Activated naive CD8-positive, alpha-beta T cell treated with anti-CD3 and anti-CD28 coated beads, Interleukin-2, amount 50 U/mL, for 24 hours (primary cell): ENCODE measurements around the gene COL23A1.

Experiments used
- ATAC-seq: fragments of 150-1000 bp; cut with Tn5 transposase; one replicate; pipeline ENCODE4 v1.10.0; 2021
- DNase-seq: peaks from one replicate; pipeline ENCODE4 v3.0.0; 2021
- H3K27ac Mint-ChIP-seq: one replicate; pipeline ENCODE4 v1.8.0; 2021; ENCODE audit warnings: mild to moderate bottlenecking, mixed read lengths
- H3K27me3 Mint-ChIP-seq: one replicate; pipeline ENCODE4 v1.8.0; 2021; ENCODE audit warnings: mixed read lengths
- H3K36me3 Mint-ChIP-seq: one replicate; pipeline ENCODE4 v1.8.0; 2021; ENCODE audit warnings: low read depth, mixed read lengths
- H3K4me1 Mint-ChIP-seq: one replicate; pipeline ENCODE4 v1.8.0; 2021; ENCODE audit warnings: mixed read lengths
- H3K4me3 Mint-ChIP-seq: one replicate; pipeline ENCODE4 v1.8.0; 2021; ENCODE audit warnings: mild to moderate bottlenecking, moderate library complexity, mixed read lengths
- H3K9me3 Mint-ChIP-seq: one replicate; pipeline ENCODE4 v1.8.0; 2021; ENCODE audit warnings: mixed read lengths

COL23A1 gene

GRCh38 chr5:178367736-178368120, 222.5 kb downstream of the COL23A1 start:
- Mint-ChIP-seq H3K27me3 (peaks cover 5% of the 10 kb centered on the region), H3K36me3 (no peaks in the 10 kb centered on the region), H3K4me3 (no peak overlapping the region), H3K27ac (no peak overlapping the region), H3K9me3 (peaks cover 5% of the 10 kb centered on the region), H3K4me1 (no peaks in the 10 kb centered on the region)
- ATAC-seq (no peak), DNase-seq (no peak)

- H3K27me3 Mint-ChIP-seq = peaks cover 5% of the 10 kb centered on the region
- no peak overlapping the region for H3K27ac Mint-ChIP-seq
- ATAC-seq (no peak), DNase-seq (no peak)
- no peaks in the 10 kb centered on the region for H3K4me1 Mint-ChIP-seq
- peaks cover 5% of the 10 kb centered on the region for H3K9me3 Mint-ChIP-seq
- no peaks in the 10 kb centered on the region for H3K36me3 Mint-ChIP-seq
- no peak overlapping the region for H3K4me3 Mint-ChIP-seq
Measured at GRCh38 chr5:178366998-178367735, 223.0 kb downstream of the COL23A1 start.

- Mint-ChIP-seq H3K4me3 (no peak overlapping the region), H3K4me1 (no peaks in the 10 kb centered on the region), H3K27me3 (peaks cover 5% of the 10 kb centered on the region), H3K36me3 (no peaks in the 10 kb centered on the region), H3K27ac (no peak overlapping the region), H3K9me3 (peaks cover 5% of the 10 kb centered on the region)
- DNase-seq (no peak), ATAC-seq (no peak)
Measured at GRCh38 chr5:178365501-178366440, 224.4 kb downstream of the COL23A1 start.

GRCh38 chr5:178364326-178364675, 225.9 kb downstream of the COL23A1 start:
- ATAC-seq (no peak), DNase-seq (no peak)
- no peaks in the 10 kb centered on the region for H3K36me3 Mint-ChIP-seq
- H3K9me3 Mint-ChIP-seq = peaks cover 2% of the 10 kb centered on the region
- H3K4me1 Mint-ChIP-seq = no peaks in the 10 kb centered on the region
- H3K27me3 Mint-ChIP-seq = peaks cover 5% of the 10 kb centered on the region
- H3K27ac Mint-ChIP-seq = no peak overlapping the region
- H3K4me3 Mint-ChIP-seq = no peak overlapping the region

- Mint-ChIP-seq H3K9me3 (no peaks in the 10 kb centered on the region), H3K27me3 (peaks cover 5% of the 10 kb centered on the region), H3K4me3 (no peak overlapping the region), H3K4me1 (no peaks in the 10 kb centered on the region), H3K36me3 (no peaks in the 10 kb centered on the region), H3K27ac (no peak overlapping the region)
- no peak for ATAC-seq
- DNase-seq = no peak
Measured at GRCh38 chr5:178363501-178364325, 226.5 kb downstream of the COL23A1 start.

GRCh38 chr5:178361657-178362445, 228.3 kb downstream of the COL23A1 start:
- H3K27me3 Mint-ChIP-seq = peaks cover 5% of the 10 kb centered on the region
- no peaks in the 10 kb centered on the region for H3K36me3 Mint-ChIP-seq
- no peak for ATAC-seq
- H3K9me3 Mint-ChIP-seq = peaks cover 10% of the 10 kb centered on the region
- no peak overlapping the region for H3K27ac Mint-ChIP-seq
- DNase-seq = no peak
- H3K4me3 Mint-ChIP-seq = no peak overlapping the region
- peaks cover 2% of the 10 kb centered on the region for H3K4me1 Mint-ChIP-seq

- no peak for ATAC-seq
- no peak overlapping the region for H3K27ac Mint-ChIP-seq
- H3K9me3 Mint-ChIP-seq = peaks cover 10% of the 10 kb centered on the region
Measured at GRCh38 chr5:178360926-178361235, 229.3 kb downstream of the COL23A1 start.

GRCh38 chr5:178360222-178360925, 229.8 kb downstream of the COL23A1 start:
- DNase-seq = no peak
- ATAC-seq = no peak
- Mint-ChIP-seq H3K9me3 (peaks cover 10% of the 10 kb centered on the region), H3K27me3 (peaks cover 9% of the 10 kb centered on the region), H3K4me1 (peaks cover 3% of the 10 kb centered on the region), H3K4me3 (no peak overlapping the region), H3K36me3 (no peaks in the 10 kb centered on the region), H3K27ac (no peak overlapping the region)

More at GRCh38 chr5:178360926-178361235, 229.3 kb downstream of the COL23A1 start:
- H3K4me3 Mint-ChIP-seq = no peak overlapping the region
- peaks cover 3% of the 10 kb centered on the region for H3K4me1 Mint-ChIP-seq
- H3K27me3 Mint-ChIP-seq = peaks cover 9% of the 10 kb centered on the region
- no peak for DNase-seq
- no peaks in the 10 kb centered on the region for H3K36me3 Mint-ChIP-seq

GRCh38 chr5:178359738-178360137, 230.5 kb downstream of the COL23A1 start:
- DNase-seq (no peak), ATAC-seq (no peak)
- Mint-ChIP-seq H3K9me3 (peaks cover 10% of the 10 kb centered on the region), H3K4me3 (no peak overlapping the region), H3K36me3 (no peaks in the 10 kb centered on the region), H3K27me3 (peaks cover 9% of the 10 kb centered on the region), H3K27ac (no peak overlapping the region), H3K4me1 (peaks cover 3% of the 10 kb centered on the region)

GRCh38 chr5:178357678-178358077, 232.5 kb downstream of the COL23A1 start:
- Mint-ChIP-seq H3K27ac (no peak overlapping the region), H3K36me3 (no peaks in the 10 kb centered on the region), H3K27me3 (peaks cover 9% of the 10 kb centered on the region), H3K4me3 (no peak overlapping the region), H3K4me1 (peaks cover 3% of the 10 kb centered on the region), H3K9me3 (peaks cover 10% of the 10 kb centered on the region)
- no peak for DNase-seq
- no peak for ATAC-seq

- Mint-ChIP-seq H3K27ac (no peak overlapping the region), H3K9me3 (peaks cover 10% of the 10 kb centered on the region), H3K36me3 (no peaks in the 10 kb centered on the region), H3K4me1 (peaks cover 3% of the 10 kb centered on the region), H3K4me3 (no peak overlapping the region), H3K27me3 (peaks cover 9% of the 10 kb centered on the region)
- ATAC-seq (no peak), DNase-seq (no peak)
Measured at GRCh38 chr5:178357121-178357521, 233.1 kb downstream of the COL23A1 start.

- Mint-ChIP-seq H3K36me3 (no peaks in the 10 kb centered on the region), H3K4me1 (peaks cover 3% of the 10 kb centered on the region), H3K9me3 (peaks cover 10% of the 10 kb centered on the region), H3K27ac (no peak overlapping the region), H3K4me3 (no peak overlapping the region), H3K27me3 (peaks cover 9% of the 10 kb centered on the region)
- ATAC-seq (no peak), DNase-seq (no peak)
Measured at GRCh38 chr5:178356431-178356872, 233.7 kb downstream of the COL23A1 start.

- no peak overlapping the region for H3K4me3 Mint-ChIP-seq
- ATAC-seq (no peak), DNase-seq (no peak)
- H3K27ac Mint-ChIP-seq = no peak overlapping the region
- peaks cover 10% of the 10 kb centered on the region for H3K9me3 Mint-ChIP-seq
- H3K27me3 Mint-ChIP-seq = peaks cover 9% of the 10 kb centered on the region
- no peaks in the 10 kb centered on the region for H3K36me3 Mint-ChIP-seq
- H3K4me1 Mint-ChIP-seq = peaks cover 3% of the 10 kb centered on the region
Measured at GRCh38 chr5:178355671-178356070, 234.5 kb downstream of the COL23A1 start.
